ENCODE measurements around the gene RFTN1.
A peak's percentile ranks its signal among the peaks of the same experiment; 100 is the strongest.

Gene RFTN1

DNA sequence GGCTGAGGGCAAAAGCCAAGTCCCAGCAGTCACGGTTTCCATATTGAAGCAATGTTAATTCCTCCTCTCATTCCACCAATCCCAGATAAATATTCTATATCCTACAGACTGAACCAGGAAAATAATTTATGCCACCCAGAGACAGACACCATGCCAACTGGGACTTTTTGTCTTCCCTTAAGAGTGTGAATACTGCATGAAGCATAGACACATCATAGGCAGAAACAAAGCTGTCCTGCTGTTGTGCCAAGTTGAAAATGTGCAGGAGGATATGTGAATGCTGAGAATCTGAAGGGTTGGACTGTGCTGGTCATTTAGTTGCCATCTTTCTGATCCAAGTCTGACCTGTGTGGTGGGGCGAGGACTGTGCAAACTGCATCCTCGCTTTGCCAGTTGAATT is 37.7 kb downstream of the RFTN1 start:
- Mint-ChIP-seq H3K27ac (no peak overlapping the region), H3K9me3 (no peaks in the 10 kb centered on the region), H3K4me3 (no peak overlapping the region), H3K36me3 (peaks cover 86% of the 10 kb centered on the region), H3K4me1 (peaks cover 26% of the 10 kb centered on the region)
- DNase-seq (ENCODE audit: low spot score in 2 of 2), result no peak
- no peak for ATAC-seq

DNA sequence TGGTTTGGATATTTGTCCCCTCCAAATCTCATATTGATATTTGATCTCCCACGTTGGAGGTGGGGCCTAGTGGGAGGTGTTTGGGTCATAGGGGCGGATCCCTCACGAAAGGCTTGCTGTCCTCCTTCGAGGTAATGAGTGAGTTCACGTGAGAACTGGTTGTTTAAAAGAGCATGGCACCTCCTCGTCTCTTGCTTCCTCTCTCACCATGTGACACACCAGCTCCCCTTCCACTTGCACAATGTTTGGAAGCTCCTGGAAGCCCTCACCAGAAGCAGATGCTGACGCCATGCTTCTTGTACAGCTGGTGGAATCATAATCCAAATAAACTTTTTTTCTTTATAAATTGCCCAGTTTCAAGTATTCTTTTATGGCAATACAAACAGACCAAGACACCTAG is 38.6 kb downstream of the RFTN1 start:
- H3K4me1 Mint-ChIP-seq, result peaks cover 32% of the 10 kb centered on the region
- H3K36me3 Mint-ChIP-seq, result peaks cover 88% of the 10 kb centered on the region
- DNase-seq (ENCODE audit: low spot score in 2 of 2) (no peak), ATAC-seq (no peak)
- H3K4me3 Mint-ChIP-seq, result no peak overlapping the region
- no peaks in the 10 kb centered on the region for H3K9me3 Mint-ChIP-seq
- no peak overlapping the region for H3K27ac Mint-ChIP-seq

DNA sequence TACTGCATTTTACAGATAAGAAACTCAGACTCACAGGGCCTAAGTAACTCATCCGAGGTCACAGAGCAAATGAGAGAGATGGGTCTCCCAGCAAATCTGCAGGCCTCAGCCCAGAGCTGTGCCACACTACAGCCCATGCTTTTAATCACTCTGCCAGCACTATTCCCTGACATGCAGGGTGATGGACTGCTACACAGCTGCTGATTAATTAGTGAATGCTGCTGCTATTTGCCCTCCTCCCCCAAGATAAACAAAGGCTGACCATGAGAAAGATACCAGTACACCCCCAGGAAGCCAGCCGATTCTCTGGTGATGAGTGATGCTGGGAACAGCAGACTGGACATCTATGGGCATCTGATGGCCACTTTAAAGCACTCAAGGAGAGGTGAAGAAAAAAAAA is 39.3 kb downstream of the RFTN1 start:
- ATAC-seq, result no peak
- H3K4me3 Mint-ChIP-seq, result no peak overlapping the region
- no peaks in the 10 kb centered on the region for H3K9me3 Mint-ChIP-seq
- no peak for DNase-seq (ENCODE audit: low spot score in 2 of 2)
- peaks cover 83% of the 10 kb centered on the region for H3K36me3 Mint-ChIP-seq
- no peak overlapping the region for H3K27ac Mint-ChIP-seq
- H3K4me1 Mint-ChIP-seq, result peaks cover 38% of the 10 kb centered on the region

DNA sequence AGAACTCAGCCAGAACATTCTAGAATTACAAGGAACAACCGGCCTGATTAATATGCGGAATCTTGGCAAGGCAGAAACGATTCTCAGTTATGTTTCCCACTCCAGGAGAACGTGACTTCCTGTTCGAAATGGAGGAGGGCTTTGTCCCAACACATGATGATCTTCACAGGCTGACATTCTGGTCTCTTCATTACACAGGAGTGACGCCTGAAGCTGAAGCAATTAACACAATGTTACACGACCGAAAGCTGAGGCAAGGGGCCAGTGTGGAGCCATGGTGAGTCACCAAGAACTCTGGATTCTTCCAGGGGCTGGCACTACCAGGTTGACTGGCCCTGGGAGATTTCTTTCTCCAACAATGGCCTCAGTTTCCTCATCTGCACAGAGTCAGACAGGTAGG is 40.9 kb downstream of the RFTN1 start:
- Mint-ChIP-seq H3K4me3 (no peak overlapping the region), H3K9me3 (no peaks in the 10 kb centered on the region), H3K4me1 (peaks cover 53% of the 10 kb centered on the region), H3K27ac (no peak overlapping the region), H3K36me3 (peaks cover 84% of the 10 kb centered on the region)
- ATAC-seq (no peak), DNase-seq (ENCODE audit: low spot score in 2 of 2) (no peak)

DNA sequence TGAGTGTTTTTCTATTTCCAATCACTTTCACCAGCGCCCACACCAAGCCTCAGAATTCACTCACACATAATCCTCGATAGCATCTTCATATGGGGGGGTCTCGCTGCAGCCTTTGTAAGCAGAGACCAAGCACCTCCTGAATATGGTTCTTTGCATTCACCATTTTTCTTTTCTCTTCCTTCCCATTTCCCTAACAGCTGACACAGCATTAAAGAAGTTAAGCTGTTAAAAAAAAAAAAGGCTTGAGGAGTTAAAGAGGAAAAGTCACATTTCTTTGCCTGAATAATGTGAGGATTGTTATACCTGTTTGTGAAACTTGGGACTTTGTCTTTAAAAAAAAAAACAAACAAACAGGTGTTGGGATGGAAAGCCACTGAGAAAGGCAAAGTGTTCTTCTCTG is 41.6 kb downstream of the RFTN1 start:
- H3K4me1 Mint-ChIP-seq, result peaks cover 53% of the 10 kb centered on the region
- no peak overlapping the region for H3K4me3 Mint-ChIP-seq
- DNase-seq (ENCODE audit: low spot score in 2 of 2) (no peak), ATAC-seq (no peak)
- H3K36me3 Mint-ChIP-seq, result peaks cover 85% of the 10 kb centered on the region
- no peak overlapping the region for H3K27ac Mint-ChIP-seq
- no peaks in the 10 kb centered on the region for H3K9me3 Mint-ChIP-seq

- Mint-ChIP-seq H3K36me3 (peaks cover 87% of the 10 kb centered on the region), H3K4me1 (peaks cover 46% of the 10 kb centered on the region), H3K4me3 (no peak overlapping the region), H3K9me3 (no peaks in the 10 kb centered on the region), H3K27ac (peak overlapping the region; percentile 61)
- ATAC-seq (no peak), DNase-seq (ENCODE audit: low spot score in 2 of 2) (no peak)
Observed at GRCh38 chr3:16470590-16470989, 42.9 kb downstream of the RFTN1 start.

DNA sequence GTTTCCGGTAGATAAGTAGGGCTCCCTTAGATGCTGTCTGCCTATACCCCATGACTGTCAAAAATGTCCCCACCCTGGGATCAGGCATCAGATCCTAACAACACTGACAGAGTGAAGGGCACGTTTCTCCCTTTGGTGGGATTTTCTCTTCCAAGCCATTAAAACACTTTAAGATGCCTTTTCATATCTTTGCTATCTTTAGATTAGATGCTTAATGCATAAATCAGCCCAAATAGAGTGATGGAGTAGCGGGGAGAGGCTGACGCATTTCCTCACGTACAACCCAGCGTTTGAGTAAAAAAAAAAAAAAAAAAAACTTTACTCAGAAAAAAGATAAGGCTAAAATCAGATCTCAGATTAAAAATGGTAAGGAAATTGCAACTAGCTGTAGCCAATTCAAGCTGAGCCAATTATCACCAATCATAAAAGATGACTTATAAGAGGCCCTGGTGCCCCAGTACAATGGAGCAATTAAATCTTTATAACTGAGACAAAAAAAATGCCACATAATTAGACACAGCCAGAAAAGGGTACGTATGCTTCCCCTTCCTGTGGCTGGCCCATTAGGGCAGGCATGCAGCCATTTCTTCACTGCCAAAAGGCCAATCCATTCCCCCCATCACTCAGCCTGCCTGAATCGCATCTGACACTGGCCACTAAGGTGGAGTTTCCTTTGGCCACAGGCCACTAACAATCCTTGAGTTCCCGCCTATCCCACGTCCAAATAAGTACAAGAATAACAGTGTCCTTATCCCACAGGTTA is 45.0 kb downstream of the RFTN1 start:
- H3K36me3 Mint-ChIP-seq, result peaks cover 92% of the 10 kb centered on the region
- no peak for ATAC-seq
- H3K9me3 Mint-ChIP-seq, result no peaks in the 10 kb centered on the region
- DNase-seq (ENCODE audit: low spot score in 2 of 2), result no peak
- H3K4me1 Mint-ChIP-seq, result peaks cover 52% of the 10 kb centered on the region
- H3K27ac Mint-ChIP-seq, result peak overlapping the region; percentile 54
- peak overlapping the region; percentile 35 for H3K4me3 Mint-ChIP-seq

DNA sequence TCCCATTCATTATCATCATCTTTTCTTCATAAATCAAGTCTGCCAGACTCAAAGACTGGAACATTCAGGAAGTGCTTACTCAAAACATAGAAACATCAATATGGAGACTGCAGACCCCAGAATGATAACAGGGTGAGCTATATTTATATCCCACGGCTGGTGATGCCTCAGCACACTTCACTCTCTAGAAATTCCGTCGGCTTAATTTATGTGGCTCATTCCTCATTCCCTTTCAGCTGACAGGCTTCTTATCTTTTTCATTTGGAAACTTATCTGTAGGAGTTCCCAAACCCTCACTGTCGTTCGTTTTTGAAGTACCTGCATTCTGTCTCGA is 45.5 kb downstream of the RFTN1 start:
- peaks cover 87% of the 10 kb centered on the region for H3K36me3 Mint-ChIP-seq
- H3K27ac Mint-ChIP-seq, result peak overlapping the region; percentile 54
- no peak for DNase-seq (ENCODE audit: low spot score in 2 of 2)
- ATAC-seq, result no peak
- H3K4me3 Mint-ChIP-seq, result peak overlapping the region; percentile 35
- H3K4me1 Mint-ChIP-seq, result peaks cover 57% of the 10 kb centered on the region
- H3K9me3 Mint-ChIP-seq, result no peaks in the 10 kb centered on the region

DNA sequence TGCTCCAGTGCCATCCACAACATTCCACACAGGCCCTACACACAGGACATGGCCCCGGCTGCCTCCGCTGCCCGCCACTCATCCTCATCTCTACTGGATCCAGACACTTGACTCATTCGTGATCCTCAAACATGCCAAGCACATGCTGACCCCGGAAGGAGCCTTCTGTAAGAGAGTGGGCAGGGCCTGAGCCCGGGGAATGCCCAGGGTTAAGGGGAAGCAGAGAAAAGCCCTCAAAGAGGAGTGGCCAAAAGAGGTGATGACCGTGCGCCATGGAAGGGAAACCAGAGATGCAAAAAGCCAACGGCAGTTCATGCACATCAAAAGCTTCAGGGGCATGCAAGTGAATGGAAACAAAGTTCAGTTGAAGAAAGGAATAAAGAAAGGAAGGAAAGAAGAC is 46.1 kb downstream of the RFTN1 start:
- H3K9me3 Mint-ChIP-seq, result no peaks in the 10 kb centered on the region
- H3K27ac Mint-ChIP-seq, result peak overlapping the region; percentile 8
- peaks cover 81% of the 10 kb centered on the region for H3K36me3 Mint-ChIP-seq
- H3K4me1 Mint-ChIP-seq, result peaks cover 62% of the 10 kb centered on the region
- peak; percentile 70 for ATAC-seq
- peak overlapping the region; percentile 35 for H3K4me3 Mint-ChIP-seq
- DNase-seq (ENCODE audit: low spot score in 2 of 2), result no peak

- Mint-ChIP-seq H3K36me3 (peaks cover 75% of the 10 kb centered on the region), H3K4me3 (no peak overlapping the region), H3K27ac (peak overlapping the region; percentile 8), H3K9me3 (no peaks in the 10 kb centered on the region), H3K4me1 (peaks cover 66% of the 10 kb centered on the region)
- no peak for DNase-seq (ENCODE audit: low spot score in 2 of 2)
- no peak for ATAC-seq
Observed at GRCh38 chr3:16466822-16467221, 46.7 kb downstream of the RFTN1 start.

- no peak overlapping the region for H3K27ac Mint-ChIP-seq
- DNase-seq (ENCODE audit: low spot score in 2 of 2) (no peak), ATAC-seq (no peak)
- H3K9me3 Mint-ChIP-seq, result no peaks in the 10 kb centered on the region
- H3K4me1 Mint-ChIP-seq, result peaks cover 58% of the 10 kb centered on the region
- peaks cover 54% of the 10 kb centered on the region for H3K36me3 Mint-ChIP-seq
- no peak overlapping the region for H3K4me3 Mint-ChIP-seq
Observed at GRCh38 chr3:16464511-16465148, 48.9 kb downstream of the RFTN1 start.

- ATAC-seq (no peak), DNase-seq (ENCODE audit: low spot score in 2 of 2) (no peak)
- no peak overlapping the region for H3K4me3 Mint-ChIP-seq
- H3K27ac Mint-ChIP-seq, result peak overlapping the region; percentile 32
- H3K4me1 Mint-ChIP-seq, result peaks cover 51% of the 10 kb centered on the region
- H3K9me3 Mint-ChIP-seq, result no peaks in the 10 kb centered on the region
- H3K36me3 Mint-ChIP-seq, result peaks cover 51% of the 10 kb centered on the region
Observed at GRCh38 chr3:16463914-16464313, 49.6 kb downstream of the RFTN1 start.

- Mint-ChIP-seq H3K4me1 (peaks cover 44% of the 10 kb centered on the region), H3K27ac (no peak overlapping the region), H3K9me3 (no peaks in the 10 kb centered on the region), H3K36me3 (peaks cover 49% of the 10 kb centered on the region), H3K4me3 (no peak overlapping the region)
- DNase-seq (ENCODE audit: low spot score in 2 of 2) (no peak), ATAC-seq (peak; percentile 48)
Observed at GRCh38 chr3:16463119-16463518, 50.4 kb downstream of the RFTN1 start.

- DNase-seq (ENCODE audit: low spot score in 2 of 2) (no peak), ATAC-seq (peak; percentile 89)
- Mint-ChIP-seq H3K27ac (no peak overlapping the region), H3K9me3 (no peaks in the 10 kb centered on the region), H3K4me1 (peaks cover 40% of the 10 kb centered on the region), H3K4me3 (no peak overlapping the region), H3K36me3 (peaks cover 47% of the 10 kb centered on the region)
Observed at GRCh38 chr3:16462679-16463078, 50.8 kb downstream of the RFTN1 start.

- Mint-ChIP-seq H3K36me3 (peaks cover 37% of the 10 kb centered on the region), H3K4me3 (no peak overlapping the region), H3K9me3 (no peaks in the 10 kb centered on the region), H3K27ac (no peak overlapping the region), H3K4me1 (peaks cover 30% of the 10 kb centered on the region)
- no peak for ATAC-seq
- DNase-seq (ENCODE audit: low spot score in 2 of 2), result no peak
Observed at GRCh38 chr3:16461463-16462245, 51.8 kb downstream of the RFTN1 start.

DNA sequence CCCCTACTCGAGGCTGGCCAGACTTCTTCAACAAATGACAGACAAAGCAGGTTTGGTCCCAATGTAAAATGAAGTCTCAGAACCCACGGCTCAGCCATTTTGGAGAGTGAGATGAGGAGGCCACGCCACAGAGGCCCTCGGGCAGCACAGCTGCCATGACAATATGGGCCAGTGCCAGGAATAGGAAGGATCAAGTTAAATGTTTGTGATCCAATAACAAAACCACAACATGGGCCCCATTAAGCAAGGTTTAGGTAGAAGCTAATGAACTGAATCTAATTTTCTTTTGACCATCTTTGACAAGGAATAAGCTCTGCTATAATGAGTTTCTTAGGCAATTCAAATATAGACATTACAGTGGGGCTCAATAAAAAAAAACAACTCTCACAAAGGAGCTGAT is 52.6 kb downstream of the RFTN1 start:
- Mint-ChIP-seq H3K4me1 (peaks cover 27% of the 10 kb centered on the region), H3K27ac (no peak overlapping the region), H3K36me3 (peaks cover 29% of the 10 kb centered on the region), H3K9me3 (no peaks in the 10 kb centered on the region), H3K4me3 (no peak overlapping the region)
- DNase-seq (ENCODE audit: low spot score in 2 of 2) (no peak), ATAC-seq (no peak)
